NB4 (cell line): ENCODE data around the gene UBAP1L.

ENCODE experiments used
- CTCF ChIP-seq: IDR thresholded peaks from one replicate; pipeline ENCODE4 v1.5.1; 2012; ENCODE audit warnings: low read depth, low read length
- MAX ChIP-seq: IDR thresholded peaks from 2 replicates; pipeline ENCODE4 v1.6.1; 2011; ENCODE audit warnings: low read depth, low read length
- MYC ChIP-seq: IDR thresholded peaks from 2 replicates; pipeline ENCODE4 v1.6.1; 2011; ENCODE audit warnings: low read depth, low read length
- POLR2A ChIP-seq: IDR thresholded peaks from 2 replicates; pipeline ENCODE4 v1.6.1; 2011; ENCODE audit warnings: mild to moderate bottlenecking; ENCODE audit not compliant: insufficient read length; ENCODE audit errors: extremely low read depth

- TF ChIP-seq POLR2A (no peak), MAX (no peak), CTCF (no peak), MYC (no peak)
Measured at GRCh38 chr15:65147902-65148301, 32.9 kb upstream of the UBAP1L start.
